SK-N-SH (cell line): ENCODE measurements around the gene TRIM15. TPM values are rescaled to one million over a fixed set of nuclear protein-coding genes. Genes with fewer than 3 reads are reported as not detected.

ENCODE experiments used
- CTCF ChIA-PET: fragments of 300-600, 350-600 bp; formaldehyde crosslinking; extraction: SDS; loops from one replicate; lab custom pipeline; 2021; lab: Yijun Ruan, JAX
- POLR2A ChIA-PET: fragments of 350-600 bp; sonication (Branson Sonifier 250); formaldehyde crosslinking; extraction: SDS; loops from one replicate; lab custom pipeline; 2020; ENCODE audit warnings: antibody characterized with exemption, inconsistent platforms; lab: Yijun Ruan, JAX
- DNase-seq: peaks from one replicate; pipeline ENCODE4 v3.0.0; 2012
- H2AFZ ChIP-seq: fragments of 200-600 bp; sonication (generic); 2 replicates; pipeline ENCODE4 v1.8.1; 2016; ENCODE audit warnings: antibody characterized with exemption, mild to moderate bottlenecking, low read depth
- H3F3A ChIP-seq: fragments of 200-600 bp; sonication (generic); replicated peaks from 2 replicates; pipeline ENCODE3; 2016; ENCODE audit warnings: antibody characterized with exemption, mild to moderate bottlenecking; ENCODE audit not compliant: insufficient read depth
- H3K27ac ChIP-seq, 2 experiments: fragments of 200-500 bp in 1 of 2; fragments of 200-600 bp in 1 of 2; sonication (Bioruptor generic) in 1 of 2; sonication (generic), shearing (Covaris generic) in 1 of 2; 2 replicates each; pipeline versions ENCODE4 v1.5.1 to v1.6.1; 2014 to 2016; ENCODE audit warnings: low read depth in 2 of 2, inconsistent platforms in 1 of 2, low read length in 1 of 2, mild to moderate bottlenecking in 1 of 2, mixed read lengths in 1 of 2
- H3K27me3 ChIP-seq: fragments of 200-600 bp; sonication (generic), shearing (Covaris generic); 2 replicates; pipeline ENCODE4 v1.6.1; 2016; ENCODE audit warnings: mixed run types; ENCODE audit not compliant: insufficient read depth
- H3K36me3 ChIP-seq, 2 experiments: fragments of 200-500 bp in 1 of 2; fragments of 200-600 bp in 1 of 2; sonication (Bioruptor generic) in 1 of 2; sonication (generic) in 1 of 2; replicated peaks in 1 of 2; 2 replicates each; pipeline versions ENCODE3 to v1.5.1; 2014 to 2016; ENCODE audit warnings: low read length in 1 of 2, mild to moderate bottlenecking in 1 of 2; ENCODE audit not compliant: insufficient read depth in 2 of 2, control insufficient read depth in 1 of 2
- H3K4me1 ChIP-seq, 2 experiments: fragments of 200-500 bp in 1 of 2; fragments of 200-600 bp in 1 of 2; sonication (Bioruptor generic) in 1 of 2; sonication (generic), shearing (Covaris generic) in 1 of 2; 2 replicates each; pipeline versions ENCODE4 v1.5.1 to v1.6.1; 2014 to 2016; ENCODE audit warnings: low read depth in 1 of 2, low read length in 1 of 2, mixed run types in 1 of 2; ENCODE audit not compliant: insufficient read depth in 2 of 2, control insufficient read depth in 1 of 2
- H3K4me2 ChIP-seq: fragments of 200-600 bp; sonication (generic), shearing (Covaris generic); 2 replicates; pipeline ENCODE4 v1.6.1; 2017; ENCODE audit warnings: mixed run types
- H3K4me3 ChIP-seq, 2 experiments: fragments of 200-500 bp in 1 of 2; fragments of 200-600 bp in 1 of 2; sonication (Bioruptor generic) in 1 of 2; sonication (generic), shearing (Covaris generic) in 1 of 2; 2 replicates each; pipeline versions ENCODE4 v1.5.1 to v1.8.1; 2014 to 2016; ENCODE audit warnings: low read depth in 2 of 2, inconsistent platforms in 1 of 2, low read length in 1 of 2, mild to moderate bottlenecking in 1 of 2, mixed read lengths in 1 of 2, moderate library complexity in 1 of 2
- H3K79me2 ChIP-seq: fragments of 200-600 bp; sonication (generic); 2 replicates; pipeline ENCODE4 v1.8.1; 2017; ENCODE audit warnings: mild to moderate bottlenecking; ENCODE audit not compliant: insufficient read depth
- H3K9ac ChIP-seq: fragments of 200-600 bp; sonication (generic); 2 replicates; pipeline ENCODE4 v1.6.1; 2017; ENCODE audit warnings: mixed run types
- H3K9me2 ChIP-seq: fragments of 200-600 bp; sonication (generic); 2 replicates; pipeline ENCODE4 v1.6.1; 2017; ENCODE audit warnings: mixed run types
- H3K9me3 ChIP-seq: fragments of 200-600 bp; sonication (generic); 2 replicates; pipeline ENCODE4 v1.6.1; 2017; ENCODE audit warnings: mixed run types, mild to moderate bottlenecking, moderate library complexity
- H4K20me1 ChIP-seq: fragments of 200-600 bp; sonication (generic); 2 replicates; pipeline ENCODE4 v1.6.1; 2017; ENCODE audit warnings: mild to moderate bottlenecking, mixed run types; ENCODE audit not compliant: insufficient read depth
- CHD2 ChIP-seq: fragments of 150-350 bp; IDR thresholded peaks from 2 replicates; pipeline ENCODE4 v1.6.1; 2018; ENCODE audit warnings: low read length; ENCODE audit not compliant: partially characterized antibody
- CTCF ChIP-seq: fragments of 200-600 bp; sonication (generic); IDR thresholded peaks from 2 replicates; pipeline ENCODE4 v1.6.1; 2017; ENCODE audit warnings: antibody characterized with exemption, mild to moderate bottlenecking, moderate library complexity
- ELF1 ChIP-seq: IDR thresholded peaks from 2 replicates; pipeline ENCODE4 v1.4.0; 2012
- EZH2phosphoT487 ChIP-seq: fragments of 200-600 bp; sonication (generic); IDR thresholded peaks from 2 replicates; pipeline ENCODE4 v1.6.1; 2017; ENCODE audit warnings: low read depth, mixed run types, mild to moderate bottlenecking, antibody characterized with exemption, moderate library complexity, borderline replicate concordance
- FOXJ3 ChIP-seq: sonication (generic); formaldehyde crosslinking; IDR thresholded peaks from 2 replicates; pipeline ENCODE4 v1.5.1; 2020; ENCODE audit warnings: mild to moderate bottlenecking, missing genetic modification reagents
- GATA2 ChIP-seq: sonication (generic); formaldehyde crosslinking; IDR thresholded peaks from 2 replicates; pipeline ENCODE4 v1.5.0; 2020; ENCODE audit warnings: mild to moderate bottlenecking, missing genetic modification reagents
- IRF3 ChIP-seq: fragments of 150-350 bp; IDR thresholded peaks from 2 replicates; pipeline ENCODE4 v1.6.1; 2016; ENCODE audit warnings: mild to moderate bottlenecking, low read depth, low read length
- MAX ChIP-seq: IDR thresholded peaks from 2 replicates; pipeline ENCODE4 v1.4.0; 2012; ENCODE audit warnings: low read depth
- MEF2A ChIP-seq: IDR thresholded peaks from 2 replicates; pipeline ENCODE4 v1.4.0; 2012; ENCODE audit warnings: low read depth, borderline replicate concordance
- NFIC ChIP-seq: IDR thresholded peaks from 2 replicates; pipeline ENCODE4 v1.4.0; 2012; ENCODE audit warnings: borderline replicate concordance
- POLR2AphosphoS5 ChIP-seq: IDR thresholded peaks from 2 replicates; pipeline ENCODE4 v1.6.1; 2012; ENCODE audit warnings: low read depth, low read length
- RCOR1 ChIP-seq: fragments of 150-350 bp; IDR thresholded peaks from 2 replicates; pipeline ENCODE4 v1.6.1; 2017; ENCODE audit warnings: antibody characterized with exemption, low read length
- RFX5 ChIP-seq: IDR thresholded peaks from 2 replicates; pipeline ENCODE4 v1.6.1; 2012; ENCODE audit warnings: mild to moderate bottlenecking, improper control_type of control experiment, low read length
- RXRA ChIP-seq: IDR thresholded peaks from 2 replicates; pipeline ENCODE4 v1.4.0; 2012; ENCODE audit warnings: low read depth, mild to moderate bottlenecking, borderline replicate concordance
- SIN3A ChIP-seq: IDR thresholded peaks from 2 replicates; pipeline ENCODE4 v1.6.1; 2012; ENCODE audit warnings: low read depth, mild to moderate bottlenecking, low read length, moderate library complexity, borderline replicate concordance
- SMC3 ChIP-seq: IDR thresholded peaks from 2 replicates; pipeline ENCODE4 v1.6.1; 2012; ENCODE audit warnings: low read depth, low read length, improper control_type of control experiment
- TAF1 ChIP-seq: IDR thresholded peaks from 2 replicates; pipeline ENCODE4 v1.6.1; 2012; ENCODE audit warnings: low read depth, mild to moderate bottlenecking, low read length, moderate library complexity, borderline replicate concordance
- TCF12 ChIP-seq: IDR thresholded peaks from 2 replicates; pipeline ENCODE4 v1.4.0; 2012
- TEAD4 ChIP-seq: IDR thresholded peaks from 2 replicates; pipeline ENCODE4 v1.4.0; 2012; ENCODE audit warnings: mild to moderate bottlenecking, borderline replicate concordance; ENCODE audit not compliant: insufficient read depth
- YY1 ChIP-seq: IDR thresholded peaks from 2 replicates; pipeline ENCODE4 v1.4.0; 2012; ENCODE audit warnings: low read depth, mild to moderate bottlenecking
- WGBS: methylation state at CpG from one replicate; pipeline ENCODE4 v1.1.6; 2017; ENCODE audit warnings: low lambda C conversion rate; 5-methylcytosine and 5-hydroxymethylcytosine counted together
- polyA plus RNA-seq, 3 experiments: library from polyadenylated mRNA; depleted of rRNA; stranded (reverse); fragments of >200 nt; gene quantifications; 2 replicates each; pipeline ENCODE4 v1.2.3, GENCODE V29; 2012

Gene TRIM15
- polyA plus RNA-seq, 1 of the 3 experiments (the other 2 are of a cell fraction) = not detected

- TF ChIP-seq SMC3 (no peak), ELF1 (no peak), MAX (no peak), RFX5 (no peak), CHD2 (no peak)
These were observed 25.2 kb downstream of the TRIM15 start (continued) for GRCh38 chr6:30188541-30188940.

GRCh38 chr6:30192076-30192475 lies 28.7 kb downstream of the TRIM15 start:
- H3K27ac ChIP-seq = no peak overlapping the region
- no peak overlapping the region for H3K4me3 ChIP-seq
- H3K9ac ChIP-seq = no peak overlapping the region
- H3F3A ChIP-seq = no peaks in the 10 kb centered on the region
- no peaks in the 10 kb centered on the region for H3K79me2 ChIP-seq
- H2AFZ ChIP-seq = no peak overlapping the region
- TF ChIP-seq RXRA (no peak), FOXJ3 (CRISPR knock-in tag) (no peak), MEF2A (no peak), YY1 (no peak), TEAD4 (no peak), GATA2 (no peak), TCF12 (no peak), NFIC (no peak), CTCF (no peak), IRF3 (no peak), EZH2phosphoT487 (no peak), TAF1 (no peak), RCOR1 (no peak), SIN3A (no peak), CHD2 (no peak), POLR2AphosphoS5 (no peak)
- TF ChIP-seq, all 33 proteins: peak for 0
- CTCF ChIA-PET = interaction anchor here (1.3 kb wide), 1 partner anchor 10 kb away, joined by 3 read pairs; no protein-coding TSS in a partner anchor
- Histone ChIP-seq H3K27me3 (no peaks in the 10 kb centered on the region), H3K9me2 (no peaks in the 10 kb centered on the region), H3K36me3 (peaks cover 31 to 51% of the 10 kb centered on the region in 2 experiments), H3K9me3 (no peaks in the 10 kb centered on the region), H3K4me2 (no peak overlapping the region), H3K4me1 (no peaks in the 10 kb centered on the region; a peak in 1 of 4 replicates), H4K20me1 (no peaks in the 10 kb centered on the region)
- POLR2A ChIA-PET = no interaction called here
- WGBS = 98% methylated on average over 5 of the region's 7 CpGs
- DNase-seq = no peak
